KG1 (cell line): ENCODE results near the gene TERB2.
"Not testable (repeated sequence)": the region's sequence is repeated elsewhere in the genome, so short reads cannot be mapped to it uniquely, and the experiment has no call there.

Experiments
- DNase-seq: peaks from one replicate; lab custom pipeline; 2025; lab: John Stamatoyannopoulos, UW

The TERB2 gene

GRCh38 chr15:45003731-45004410 is 47.4 kb downstream of the TERB2 start:
- DNase-seq, result not testable (repeated sequence)

GRCh38 chr15:45004590-45005175 is 48.2 kb downstream of the TERB2 start:
- not testable (repeated sequence) for DNase-seq

- DNase-seq, result no peak
Measured at GRCh38 chr15:45009046-45009445, 52.6 kb downstream of the TERB2 start.

- not testable (repeated sequence) for DNase-seq
Measured at GRCh38 chr15:45015114-45015513, 58.6 kb downstream of the TERB2 start.

GRCh38 chr15:45020222-45020900 is 63.9 kb downstream of the TERB2 start:
- not testable (repeated sequence) for DNase-seq

DNA sequence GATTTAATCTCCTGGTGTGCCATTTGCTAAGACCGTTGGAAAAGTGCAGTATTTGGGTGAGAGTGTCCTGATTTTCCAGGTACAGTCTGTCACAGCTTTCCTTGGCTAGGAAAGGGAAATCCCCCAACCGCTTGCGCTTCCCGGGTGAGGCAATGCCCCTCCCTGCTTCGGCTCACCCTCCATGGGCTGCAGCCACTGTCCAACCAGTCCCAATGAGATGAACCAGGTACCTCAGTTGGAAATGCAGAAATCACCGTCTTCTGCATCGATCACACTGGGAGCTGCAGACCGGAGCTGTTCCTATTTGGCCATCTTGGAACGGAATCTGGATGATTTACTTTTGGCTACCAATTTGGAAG is 64.4 kb downstream of the TERB2 start:
- not testable (repeated sequence) for DNase-seq

- DNase-seq, result no peak
Measured at GRCh38 chr15:45021348-45021747, 64.9 kb downstream of the TERB2 start.

- peak; percentile 79 for DNase-seq
Measured at GRCh38 chr15:45022871-45023658, 66.6 kb downstream of the TERB2 start, which contains the start of gene SORD. Gene SORD, plus strand, starts transcription at chr15:45023195. Its CDS starts 89 bp downstream, at chr15:45023284.

DNA sequence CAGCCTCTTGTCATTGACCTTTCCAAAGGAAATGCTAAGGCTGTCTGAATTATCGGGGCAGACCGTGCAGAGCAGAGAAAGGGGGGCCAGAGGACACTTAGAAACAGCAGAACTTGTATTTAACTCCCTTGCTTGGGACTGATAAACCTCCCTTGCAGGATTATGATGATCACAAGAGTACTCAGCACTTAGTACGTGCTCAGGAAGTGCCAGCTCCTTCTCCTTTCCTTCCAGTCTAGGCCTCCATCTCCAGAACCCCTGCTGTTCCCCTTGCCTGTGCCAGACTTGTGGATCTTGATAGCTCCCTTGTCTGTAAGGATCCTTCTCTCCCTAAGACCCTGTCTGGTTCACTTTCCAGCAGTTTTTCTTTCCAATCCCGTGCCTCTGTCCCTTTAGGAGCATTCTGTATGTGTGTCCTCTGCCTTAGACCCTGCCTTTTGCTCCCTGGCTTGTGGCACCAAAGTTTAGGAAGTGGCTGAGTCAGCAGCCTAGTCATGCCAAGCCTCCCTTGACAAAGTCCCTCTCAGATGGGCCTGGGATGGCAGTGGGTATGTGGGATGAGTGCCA is 67.3 kb downstream of the TERB2 start:
- no peak for DNase-seq

- DNase-seq, result not testable (repeated sequence)
Measured at GRCh38 chr15:45024649-45025048, 68.2 kb downstream of the TERB2 start.

GRCh38 chr15:45025627-45026026 is 69.1 kb downstream of the TERB2 start:
- DNase-seq, result not testable (repeated sequence)

DNA sequence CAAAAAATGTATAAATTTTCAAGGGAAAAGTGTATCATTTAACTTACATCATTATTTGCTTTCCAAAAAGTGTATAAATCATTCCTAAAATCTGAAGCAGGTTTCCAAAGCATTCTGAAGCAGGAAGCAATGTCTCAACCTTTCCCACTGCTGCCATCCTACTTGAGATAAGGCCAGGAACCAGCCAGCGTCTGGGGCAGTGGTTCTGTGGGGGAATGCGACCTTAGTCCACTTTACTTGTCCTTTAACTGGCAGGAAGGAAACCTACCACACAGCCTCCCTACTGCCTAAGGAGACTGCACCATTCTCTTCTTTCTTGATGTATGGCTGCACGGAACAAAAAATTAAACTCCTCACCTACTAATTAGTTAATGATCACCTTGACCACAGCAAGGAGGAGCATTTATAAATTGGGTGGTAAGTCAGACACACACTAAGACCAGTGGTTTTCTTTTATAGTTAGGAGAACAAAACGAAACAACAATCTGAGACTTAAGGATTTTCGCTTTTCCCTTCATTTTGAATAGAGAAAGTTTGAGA is 70.2 kb downstream of the TERB2 start:
- no peak for DNase-seq

DNA sequence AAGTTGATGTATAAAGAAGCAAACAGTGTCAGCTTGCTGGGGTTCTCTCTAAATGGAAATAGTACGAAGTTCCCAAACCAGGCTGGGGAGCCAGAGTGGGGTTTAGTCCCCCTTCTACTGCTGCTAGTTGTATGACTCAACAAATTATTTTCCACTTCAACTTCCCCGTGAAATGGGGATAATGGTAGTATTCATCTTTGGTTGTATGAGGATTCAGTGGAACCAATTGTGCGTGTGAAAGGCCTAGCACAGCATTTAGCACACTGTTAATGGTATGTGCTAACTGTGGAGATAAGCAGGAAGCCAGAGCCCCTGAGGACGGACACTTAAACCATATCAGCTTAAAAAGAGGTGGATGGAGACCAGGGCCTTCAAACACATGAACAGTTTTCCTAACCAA is 70.7 kb downstream of the TERB2 start:
- DNase-seq, result no peak
